DMS53 (cell line): ENCODE data around the gene NDE1.
A peak's percentile ranks its signal among the peaks of the same experiment; 100 is the strongest.
"Not testable (repeated sequence)": the region's sequence is repeated elsewhere in the genome, so short reads cannot be mapped to it uniquely, and the experiment has no call there.

Experiments
- DNase-seq: peaks from one replicate; lab custom pipeline; 2025; lab: John Stamatoyannopoulos, UW

Gene NDE1

GRCh38 chr16:15620611-15621195 is 29.3 kb upstream of the NDE1 start:
- DNase-seq, result no peak

DNA sequence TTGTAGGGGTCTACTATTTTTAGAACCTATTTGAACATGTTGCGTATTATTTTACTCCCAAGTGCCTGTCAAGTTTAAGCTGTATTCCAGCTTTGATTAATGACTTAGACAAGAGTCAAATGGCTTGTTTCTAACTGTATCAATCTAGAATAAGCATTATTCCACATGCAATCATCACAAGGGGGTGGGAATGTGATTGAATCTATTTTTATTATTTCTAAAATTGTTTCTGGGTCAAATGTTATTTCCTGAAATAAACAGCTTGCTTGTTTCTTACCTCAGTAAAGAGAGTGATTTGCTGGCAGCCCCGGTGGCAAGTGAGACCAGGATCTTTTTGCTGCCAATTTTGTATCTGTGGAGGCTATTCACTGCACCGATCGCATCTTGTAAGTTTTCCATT is 28.6 kb upstream of the NDE1 start:
- no peak for DNase-seq

GRCh38 chr16:15621889-15622288 is 28.2 kb upstream of the NDE1 start:
- no peak for DNase-seq

DNA sequence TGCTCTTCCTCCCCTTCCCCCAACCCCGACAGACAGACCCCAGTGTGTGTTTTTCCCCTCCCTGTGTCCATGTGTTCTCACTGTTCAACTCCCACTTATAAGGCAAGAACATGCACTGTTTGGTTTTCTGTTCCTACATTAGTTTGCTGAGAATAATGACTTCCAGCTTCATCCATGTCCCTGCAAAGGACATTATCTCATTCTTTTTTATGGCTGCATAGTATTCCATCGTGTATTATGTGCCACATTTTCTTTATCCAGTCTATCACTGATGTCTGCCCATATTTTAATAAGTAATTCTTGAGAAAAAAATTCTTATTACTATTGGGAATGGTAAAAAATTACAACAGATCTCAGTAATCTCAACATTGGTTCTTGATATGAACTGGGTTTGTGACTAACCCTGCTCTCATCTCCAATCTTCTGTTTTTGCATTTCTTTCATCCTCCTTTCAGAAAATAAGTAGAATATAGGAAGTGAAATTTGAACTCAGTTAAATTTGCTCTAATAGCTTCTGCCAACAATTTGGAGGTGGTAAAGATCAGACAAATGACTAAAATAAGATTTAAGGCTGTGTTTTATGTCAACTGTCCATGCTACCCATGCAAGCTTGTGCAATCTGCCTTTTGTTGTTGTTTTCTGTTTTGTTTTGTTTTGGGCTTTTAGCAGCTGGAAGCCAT is 18.2 kb upstream of the NDE1 start:
- DNase-seq, result no peak

- DNase-seq, result no peak
These were observed 14.1 kb upstream of the NDE1 start for GRCh38 chr16:15635926-15636325.

- DNase-seq, result no peak
These were observed 13.6 kb upstream of the NDE1 start for GRCh38 chr16:15636392-15636873.

DNA sequence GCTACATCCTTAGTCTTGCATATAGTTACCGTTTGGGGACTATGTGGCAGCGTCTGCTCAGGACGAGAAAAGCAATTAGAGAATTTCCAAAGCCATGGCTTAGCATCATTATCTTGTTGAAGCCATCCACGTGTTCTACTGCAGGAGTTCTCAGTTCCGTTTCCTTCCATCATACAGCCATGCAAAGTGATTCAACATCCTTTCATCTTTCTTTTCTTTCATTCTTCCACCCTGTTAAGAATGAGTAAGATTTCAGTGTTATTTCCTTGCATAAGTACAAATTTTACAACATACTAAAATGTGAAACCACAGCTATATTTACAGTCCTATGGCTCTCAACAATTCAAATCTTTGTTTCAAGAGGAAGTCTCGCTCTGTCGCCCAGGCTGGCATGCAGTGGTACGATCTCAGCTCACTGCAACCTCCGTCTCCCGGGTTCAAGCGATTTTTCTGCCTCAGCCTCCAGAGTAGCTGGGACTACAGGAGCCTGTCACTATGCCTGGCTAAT is 10.9 kb upstream of the NDE1 start:
- no peak for DNase-seq

DNA sequence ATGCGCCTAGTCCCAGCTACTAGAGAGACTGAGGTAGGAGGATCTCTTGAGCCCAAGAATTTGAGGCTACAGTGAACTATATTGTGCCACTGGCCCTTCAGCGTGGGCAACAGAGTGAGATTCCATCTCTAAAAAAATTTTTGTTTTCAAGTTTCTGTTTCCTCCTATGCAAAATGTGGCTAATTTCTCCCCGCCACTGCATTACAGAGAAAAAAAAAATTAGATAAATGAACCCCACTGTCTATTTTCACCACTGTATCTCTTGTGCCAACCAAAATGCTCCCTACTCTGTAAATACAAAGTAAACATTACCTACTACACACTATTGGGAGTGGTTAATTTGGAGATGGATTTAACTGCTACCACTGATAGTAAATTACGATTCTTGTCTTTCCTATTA is 9.1 kb upstream of the NDE1 start:
- no peak for DNase-seq

DNA sequence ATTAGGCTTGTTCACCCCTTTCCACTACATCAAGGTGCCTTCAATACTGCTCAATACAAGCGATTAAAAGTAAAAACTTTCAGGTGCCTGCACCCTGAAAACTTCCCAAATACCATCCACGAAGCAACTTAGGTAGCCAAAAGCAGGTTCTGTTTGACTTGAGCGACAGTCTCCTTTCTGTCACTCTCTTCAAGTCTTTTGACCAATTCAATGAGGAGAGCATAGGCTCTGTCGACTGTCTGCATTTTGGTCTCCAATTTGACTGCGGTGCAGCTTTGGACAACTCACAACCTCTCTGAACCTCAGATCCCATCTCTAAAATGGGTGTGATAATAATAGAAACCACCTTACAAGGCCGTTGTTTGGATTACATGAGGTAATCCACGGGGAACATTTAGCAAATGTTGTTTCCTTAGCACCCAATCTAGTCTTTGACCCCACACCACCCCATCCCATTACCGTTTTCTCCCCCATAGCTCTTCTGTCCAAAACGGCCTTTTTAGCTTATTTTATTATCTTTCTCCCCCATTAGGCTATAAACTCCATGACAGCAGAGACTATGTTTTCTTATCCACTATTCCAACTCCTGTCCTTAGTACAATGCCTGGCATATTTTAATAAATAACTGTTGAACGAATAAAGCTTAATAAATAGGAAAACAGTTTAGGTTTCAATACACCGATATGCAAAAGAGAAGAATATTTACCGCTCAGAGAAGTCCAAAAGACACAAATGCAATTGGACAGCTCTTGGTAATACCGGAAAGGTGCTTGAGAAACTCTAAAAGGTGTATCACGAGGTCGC is 8.1 kb upstream of the NDE1 start:
- peak; percentile 19 for DNase-seq

DNA sequence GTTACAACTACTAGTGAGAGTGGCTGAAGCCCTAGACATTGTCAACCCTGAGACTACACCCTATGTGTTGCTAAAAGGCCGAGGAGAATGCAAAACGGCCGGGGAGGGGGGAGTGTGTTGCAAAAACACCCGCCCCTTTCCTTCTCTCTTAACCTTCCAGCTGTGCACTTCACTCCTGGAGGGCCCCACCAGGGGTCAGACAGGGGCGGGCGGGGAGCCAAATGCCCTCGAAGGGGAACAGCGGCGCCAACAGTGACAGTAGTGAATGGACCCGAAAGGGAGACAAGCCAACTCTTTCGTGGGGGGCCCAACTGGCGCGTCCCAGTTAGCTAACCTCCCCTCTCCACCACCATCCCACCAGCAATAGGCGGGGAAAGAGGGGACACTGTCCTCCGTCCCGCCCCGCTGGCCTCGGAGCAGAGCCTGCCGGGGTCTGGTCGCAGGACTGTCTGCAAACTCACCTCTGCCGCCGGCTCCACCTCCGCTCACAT is 7.4 kb upstream of the NDE1 start:
- DNase-seq, result peak; percentile 80

- peak; percentile 96 for DNase-seq
These were observed 6.7 kb upstream of the NDE1 start, which contains the start of gene MARF1 for GRCh38 chr16:15643048-15643945. Gene MARF1 (minus strand): TSS chr16:15643154. CDS start chr16:15639233, 3,921 bp downstream.

DNA sequence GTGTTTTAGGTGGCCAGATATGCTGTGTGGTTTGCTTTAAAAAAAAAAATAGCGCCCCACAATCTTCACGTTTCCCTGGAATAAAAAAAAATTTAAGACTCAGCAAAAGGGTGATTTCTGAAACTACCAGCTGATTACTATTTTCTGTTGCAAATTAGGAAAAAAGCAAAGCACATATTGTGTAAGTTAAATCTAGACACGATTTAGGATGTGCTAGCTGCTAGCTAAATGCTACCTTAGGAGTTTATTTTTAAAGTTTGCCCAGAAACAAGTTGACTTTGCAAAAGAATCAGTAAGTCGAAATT is 6.1 kb upstream of the NDE1 start:
- no peak for DNase-seq

GRCh38 chr16:15644267-15644961 is 5.6 kb upstream of the NDE1 start:
- DNase-seq, result peak; percentile 54

DNA sequence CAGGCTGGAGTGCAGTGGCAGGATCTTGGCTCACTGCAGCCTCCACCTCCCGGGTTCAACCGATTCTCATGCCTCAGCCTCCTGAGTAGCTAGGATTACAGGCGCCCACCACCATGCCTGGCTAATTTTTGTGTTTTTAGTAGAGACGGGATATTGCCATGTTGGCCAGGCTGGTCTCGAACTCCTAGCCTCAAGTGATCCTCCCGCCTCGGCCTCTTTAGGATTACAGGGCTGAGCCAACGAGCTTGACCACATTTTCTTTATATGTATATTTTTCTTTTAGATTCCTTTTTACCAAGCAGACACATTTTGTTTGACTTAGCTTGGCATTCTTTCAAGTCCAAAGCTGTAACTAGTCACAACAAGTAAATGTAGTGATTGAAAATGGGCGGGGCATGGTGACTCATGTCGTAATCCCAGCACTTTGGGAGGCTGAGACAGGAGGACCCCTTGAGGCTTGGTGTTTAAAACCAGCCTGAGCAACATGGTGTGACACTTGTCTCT is 5.0 kb upstream of the NDE1 start:
- DNase-seq, result peak; percentile 16

GRCh38 chr16:15646557-15647293 is 3.3 kb upstream of the NDE1 start:
- not testable (repeated sequence) for DNase-seq

DNA sequence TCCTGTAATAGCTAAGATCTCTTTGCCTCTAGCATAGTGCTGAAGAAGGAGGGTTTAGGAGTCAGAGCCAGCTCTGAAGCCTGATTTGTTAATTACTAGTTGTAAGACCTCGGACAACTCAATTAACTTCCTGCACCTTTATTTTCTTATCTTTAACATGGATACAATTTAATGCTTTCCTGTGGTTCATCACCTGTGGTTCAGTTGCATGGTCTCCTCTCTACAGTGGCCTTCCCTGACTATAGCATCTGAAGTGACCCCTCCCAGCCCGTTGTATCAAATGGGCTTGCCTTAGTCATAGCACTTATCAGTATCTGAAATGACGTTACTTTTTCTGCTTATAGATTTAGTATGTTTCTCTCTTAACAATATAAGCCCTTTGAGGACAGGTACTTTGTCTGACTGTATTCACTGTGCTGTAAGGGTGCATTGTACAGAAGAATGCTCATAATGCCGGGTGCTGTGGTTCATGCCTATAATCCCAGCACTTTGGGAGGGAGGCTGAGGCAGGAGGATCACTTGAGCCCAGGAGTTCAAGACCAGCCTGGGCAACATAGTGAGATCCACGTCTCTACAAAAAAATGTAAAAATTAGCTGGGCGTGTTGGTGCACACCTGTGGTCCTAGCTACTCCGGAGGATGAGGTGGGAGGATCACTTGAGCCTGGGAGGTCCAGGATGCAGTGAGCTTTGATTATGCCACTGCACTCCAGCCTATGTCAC is 2.6 kb upstream of the NDE1 start:
- DNase-seq, result no peak

DNA sequence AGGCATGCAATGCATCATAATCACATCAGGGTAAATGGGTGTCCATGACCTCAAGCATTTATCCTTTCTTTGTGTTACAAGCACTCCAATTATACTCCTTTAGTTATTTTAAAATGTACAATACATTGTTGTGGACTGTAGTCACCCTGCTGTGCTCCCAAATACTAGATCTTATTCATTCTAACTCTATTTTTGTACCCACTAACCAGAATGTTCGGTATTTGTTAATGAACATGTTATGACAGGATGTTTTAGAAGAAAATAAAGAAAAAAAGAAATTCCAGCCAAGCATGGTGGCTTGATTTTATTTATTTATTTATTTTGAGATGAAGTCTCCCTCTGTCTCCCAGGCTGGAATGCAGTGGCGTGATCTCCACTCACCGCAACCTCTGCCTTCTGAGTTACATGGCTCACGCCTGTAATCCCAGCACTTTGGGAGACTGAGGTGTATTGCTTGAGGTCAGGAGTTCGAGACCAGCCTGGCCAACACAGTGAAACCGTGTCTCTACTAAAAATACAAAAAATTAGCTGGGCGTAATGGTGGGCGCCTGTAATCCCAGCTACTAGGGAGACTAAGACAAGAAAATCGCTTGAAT is 1.8 kb upstream of the NDE1 start:
- DNase-seq, result no peak

DNA sequence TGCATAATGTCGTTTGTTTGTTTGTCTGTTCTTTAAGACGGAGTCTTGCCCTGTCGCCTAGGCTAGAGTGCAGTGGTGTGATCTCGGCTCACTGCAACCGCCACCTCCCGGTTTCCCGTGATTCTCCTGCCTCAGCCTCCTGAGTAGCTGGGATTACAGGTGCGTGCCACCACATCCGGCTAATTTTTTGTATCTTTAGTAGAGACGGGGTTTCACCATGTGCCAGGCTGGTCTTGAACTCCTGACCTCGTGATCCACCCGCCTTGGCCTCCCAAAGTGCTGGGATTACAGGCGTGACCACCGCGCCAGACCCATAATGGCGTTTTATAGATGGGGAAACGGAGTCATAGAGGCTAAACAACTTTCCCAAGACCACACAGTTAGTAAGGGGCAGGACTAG is 734 bp upstream of the NDE1 start:
- DNase-seq, result not testable (repeated sequence)

DNA sequence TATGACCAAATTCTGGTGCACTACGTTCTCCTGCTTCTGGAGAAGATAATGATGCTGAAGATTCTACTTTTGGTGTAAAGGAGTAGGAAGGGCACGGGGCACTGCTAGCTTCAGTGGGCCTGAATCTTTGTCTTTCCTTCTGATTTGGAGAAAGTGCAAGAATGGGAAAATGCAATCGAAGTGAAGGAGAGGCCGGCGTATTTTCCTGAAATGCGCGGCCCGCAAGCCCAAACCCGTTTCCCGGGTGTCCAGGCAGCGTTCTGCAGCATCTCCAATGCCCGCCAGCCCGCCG is 372 bp upstream of the NDE1 start:
- peak; percentile 29 for DNase-seq
